SK-N-MC (cell line): ENCODE measurements around the gene LDHD.

Source experiments
- DNase-seq: peaks from one replicate; pipeline ENCODE4 v3.0.0-alpha.2; 2011; ENCODE audit warnings: low read depth, low spot score
- H3K27ac ChIP-seq: fragments of 200-600 bp; sonication (generic); 2 replicates; pipeline ENCODE4 v1.5.1; 2016; ENCODE audit warnings: mixed run types
- H3K36me3 ChIP-seq: fragments of 200-600 bp; sonication (generic); 2 replicates; pipeline ENCODE4 v1.6.1; 2017; ENCODE audit warnings: antibody characterized with exemption, low read length, mixed read lengths; ENCODE audit not compliant: insufficient read depth
- H3K4me3 ChIP-seq: fragments of 200-600 bp; sonication (generic); 2 replicates; pipeline ENCODE4 v1.5.1; 2016
- H3K9ac ChIP-seq: fragments of 200-600 bp; sonication (generic); 2 replicates; pipeline ENCODE4 v1.8.0; 2017; ENCODE audit warnings: mixed run types, mixed read lengths; ENCODE audit not compliant: insufficient read length
- H3K9me3 ChIP-seq: fragments of 200-600 bp; sonication (generic); 2 replicates; pipeline ENCODE4 v1.6.1; 2017; ENCODE audit warnings: low read depth, mild to moderate bottlenecking, antibody characterized with exemption, low read length, moderate library complexity, mixed read lengths
- EZH2 ChIP-seq: fragments of 200-600 bp; sonication (generic); IDR thresholded peaks from one replicate; pipeline ENCODE4 v1.6.1; 2017; ENCODE audit warnings: antibody characterized with exemption
- FOXP2 ChIP-seq: optimal IDR thresholded peaks from 2 replicates; pipeline ENCODE3; 2011; ENCODE audit warnings: mild to moderate bottlenecking, moderate library complexity; ENCODE audit not compliant: insufficient read depth; ENCODE audit errors: extremely low read length, control extremely low read depth
- POLR2AphosphoS5 ChIP-seq: IDR thresholded peaks from 2 replicates; pipeline ENCODE4 v1.6.1; 2012; ENCODE audit warnings: mild to moderate bottlenecking, low read depth, low read length, borderline replicate concordance

Gene LDHD

GRCh38 chr16:75111514-75111940, 5.1 kb downstream of the LDHD start:
- no peak for TF ChIP-seq FOXP2
- TF ChIP-seq EZH2: no peak
- no peak for TF ChIP-seq POLR2AphosphoS5
- Histone ChIP-seq H3K36me3 (no peaks in the 10 kb centered on the region), H3K9me3 (no peaks in the 10 kb centered on the region), H3K4me3 (no peak overlapping the region), H3K9ac (no peak overlapping the region), H3K27ac (no peak overlapping the region)
- DNase-seq: no peak

- DNase-seq: no peak
- H3K4me3 ChIP-seq: no peak overlapping the region
These were observed 5.7 kb downstream of the LDHD start for GRCh38 chr16:75110637-75111513.

DNA sequence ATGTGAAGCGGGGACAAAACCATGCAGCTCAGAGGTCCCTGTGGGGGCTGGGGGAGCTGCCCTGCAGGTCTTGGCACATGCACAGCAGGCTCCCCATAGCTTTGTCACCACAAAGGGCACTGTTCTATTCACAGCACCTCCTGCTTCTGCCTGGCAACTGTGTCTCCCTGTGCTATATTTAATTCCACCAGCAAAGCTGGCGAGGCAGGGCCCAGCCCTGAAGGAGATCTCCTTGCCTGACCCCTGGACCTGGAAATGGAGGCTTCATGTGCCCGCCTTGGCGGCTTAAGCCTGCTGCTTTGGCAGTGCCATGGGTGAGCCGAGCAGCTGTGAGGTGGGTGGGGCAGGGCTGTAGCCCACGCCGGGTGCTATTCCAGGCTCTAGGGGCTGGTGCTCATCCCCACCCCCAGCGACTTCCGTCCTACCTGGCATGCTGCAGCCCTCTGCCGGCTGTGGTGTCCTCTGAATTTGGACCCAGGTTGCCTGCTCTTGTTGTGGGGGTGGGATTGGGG, 6.8 kb downstream of the LDHD start:
- no peaks in the 10 kb centered on the region for H3K9me3 ChIP-seq
- no peak for DNase-seq
- H3K9ac ChIP-seq: no peak overlapping the region
- H3K27ac ChIP-seq: no peak overlapping the region
- no peak overlapping the region for H3K4me3 ChIP-seq
- no peaks in the 10 kb centered on the region for H3K36me3 ChIP-seq
- TF ChIP-seq POLR2AphosphoS5 (no peak), EZH2 (no peak), FOXP2 (no peak)

More at GRCh38 chr16:75110637-75111513, 5.7 kb downstream of the LDHD start:
- TF ChIP-seq POLR2AphosphoS5 (no peak), FOXP2 (no peak), EZH2 (no peak)
- H3K36me3 ChIP-seq: no peaks in the 10 kb centered on the region
- H3K9me3 ChIP-seq: no peaks in the 10 kb centered on the region
- H3K9ac ChIP-seq: no peak overlapping the region
- H3K27ac ChIP-seq: no peak overlapping the region

- H3K27ac ChIP-seq: no peak overlapping the region
- H3K9ac ChIP-seq: no peak overlapping the region
- H3K4me3 ChIP-seq: no peak overlapping the region
These were observed 7.5 kb downstream of the LDHD start for GRCh38 chr16:75108792-75109731.

GRCh38 chr16:75107505-75107904, 9.1 kb downstream of the LDHD start:
- H3K9ac ChIP-seq: no peak overlapping the region
- H3K4me3 ChIP-seq: no peak overlapping the region
- DNase-seq: no peak
- TF ChIP-seq POLR2AphosphoS5: no peak
- no peak for TF ChIP-seq EZH2
- no peak for TF ChIP-seq FOXP2
- H3K36me3 ChIP-seq: no peaks in the 10 kb centered on the region
- no peaks in the 10 kb centered on the region for H3K9me3 ChIP-seq
- no peak overlapping the region for H3K27ac ChIP-seq

More at GRCh38 chr16:75108792-75109731, 7.5 kb downstream of the LDHD start:
- TF ChIP-seq EZH2 (no peak), POLR2AphosphoS5 (no peak)
- no peak for DNase-seq
- Histone ChIP-seq H3K36me3 (no peaks in the 10 kb centered on the region), H3K9me3 (no peaks in the 10 kb centered on the region)

GRCh38 chr16:75106351-75107274, 10.0 kb downstream of the LDHD start:
- Histone ChIP-seq H3K36me3 (no peaks in the 10 kb centered on the region), H3K9ac (no peak overlapping the region), H3K4me3 (no peak overlapping the region), H3K27ac (no peak overlapping the region), H3K9me3 (no peaks in the 10 kb centered on the region)
- DNase-seq: no peak
- no peak for TF ChIP-seq POLR2AphosphoS5
- TF ChIP-seq FOXP2: no peak
- TF ChIP-seq EZH2: no peak

DNA sequence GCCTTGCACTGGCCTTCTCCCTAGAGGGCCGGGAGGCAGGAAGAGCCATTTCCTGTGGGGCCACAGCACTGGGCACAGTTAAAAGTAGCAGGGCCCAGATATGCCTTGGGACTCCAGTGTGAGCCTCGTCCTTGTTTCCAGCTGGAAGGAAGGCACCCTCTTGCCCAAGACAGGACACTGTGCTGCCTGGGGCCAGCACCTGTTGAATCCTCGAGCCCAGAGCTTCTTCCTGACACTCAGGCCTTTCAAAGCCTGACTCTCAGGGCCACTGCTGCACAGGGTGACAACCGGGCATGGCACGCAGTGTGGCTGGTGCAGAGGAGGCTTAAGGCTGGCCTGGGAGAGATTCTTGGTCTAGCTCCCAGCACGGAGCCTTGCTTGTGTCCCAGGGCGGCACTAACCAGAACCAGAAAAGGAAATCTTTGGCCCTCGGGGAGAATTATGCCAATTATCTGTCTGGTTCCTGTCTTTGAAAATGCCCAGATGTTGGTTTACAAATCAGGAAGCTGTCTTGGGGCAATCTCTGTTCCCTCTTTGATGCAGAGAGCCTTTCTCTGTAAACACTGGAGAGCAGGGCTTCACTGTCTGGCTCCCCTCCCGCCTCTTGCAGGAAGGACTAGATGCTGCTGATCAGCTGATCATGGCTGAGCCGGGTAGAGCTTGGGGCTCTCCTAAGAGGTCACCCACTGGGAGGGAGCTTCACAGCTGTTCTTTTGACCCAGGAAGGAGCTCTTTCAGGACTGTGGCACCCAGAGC, 11.1 kb downstream of the LDHD start:
- no peaks in the 10 kb centered on the region for H3K36me3 ChIP-seq
- no peak overlapping the region for H3K9ac ChIP-seq
- no peak overlapping the region for H3K27ac ChIP-seq
- H3K4me3 ChIP-seq: no peak overlapping the region
- no peaks in the 10 kb centered on the region for H3K9me3 ChIP-seq
- TF ChIP-seq FOXP2 (no peak), POLR2AphosphoS5 (no peak), EZH2 (no peak)
- DNase-seq: no peak
